Uterus (tissue), 4 donors: ENCODE results near the gene DST. TPM values are rescaled to one million over a fixed set of nuclear protein-coding genes. Genes with fewer than 3 reads are reported as not detected.

Experiments
- DNase-seq, 2 donors: peaks; one replicate each; pipeline ENCODE4 v3.0.0-alpha.2; 2019 to 2020
- H3K27ac ChIP-seq, 2 donors: fragments of 200-600 bp; sonication (generic); 1 replicate in 1 of 2; 2 replicates in 1 of 2; pipeline ENCODE4 v1.5.1; 2016 to 2018
- H3K27me3 ChIP-seq, 2 donors: fragments of 200-600 bp; sonication (generic); one replicate each; pipeline ENCODE4 v1.5.1; 2018 to 2019; ENCODE audit warnings: control low read depth in 1 of 2
- H3K36me3 ChIP-seq, 2 donors: fragments of 200-600 bp; sonication (generic); one replicate each; pipeline ENCODE4 v1.5.1; 2019; ENCODE audit warnings: control low read depth in 1 of 2
- H3K4me1 ChIP-seq, 2 donors: fragments of 200-600 bp; sonication (generic); one replicate each; pipeline ENCODE4 v1.5.1; 2018 to 2019; ENCODE audit warnings: control low read depth in 1 of 2
- H3K4me3 ChIP-seq, 2 donors: fragments of 200-600 bp; sonication (generic); 1 replicate in 1 of 2; 2 replicates in 1 of 2; pipeline ENCODE4 v1.5.1; 2018 to 2019; ENCODE audit warnings: mild to moderate bottlenecking in 1 of 2
- H3K9me3 ChIP-seq, 2 donors: fragments of 200-600 bp; sonication (generic); one replicate each; pipeline ENCODE4 v1.5.1; 2019; ENCODE audit warnings: control low read depth in 1 of 2
- CTCF ChIP-seq, 4 experiments: fragments of 200-600 bp in 2 of 4; fragments of 450-650 bp in 2 of 4; sonication (generic) in 2 of 4; IDR thresholded peaks; one replicate each; pipeline ENCODE4 v1.5.1; 2016 to 2019; ENCODE audit warnings: antibody characterized with exemption in 4 of 4, mild to moderate bottlenecking in 2 of 4, moderate library complexity in 1 of 4
- POLR2A ChIP-seq, 2 donors: fragments of 450-650 bp; IDR thresholded peaks; one replicate each; pipeline ENCODE4 v1.6.1; 2016; ENCODE audit warnings: antibody characterized with exemption in 2 of 2, mild to moderate bottlenecking in 1 of 2, moderate library complexity in 1 of 2
- intact Hi-C: fragments of 100-400 bp; cut with DNase I; formaldehyde crosslinking; loops from one replicate; pipeline ENCODE4 v1.15.1; 2023; ENCODE audit warnings: low total_unique reads
- total RNA-seq, 4 donors: library from RNA; depleted of rRNA in 3 of 4; stranded (reverse); fragments of >200 nt in 3 of 4; gene quantifications; one replicate each; pipeline versions ENCODE4 v1.1.0 to v1.2.4, GENCODE V29; 2014 to 2023
- donor health status: DM: yes; HTN: yes; CAD: no.

The DST gene
- total RNA-seq, 4 donors from 2014 or later = 307 to 809 (median 516) TPM

GRCh38 chr6:56647172-56647762 lies 4.6 kb upstream of the DST start:
- no peak for DNase-seq
- H3K36me3 ChIP-seq = no peaks in the 10 kb centered on the region
- TF ChIP-seq CTCF (IDR thresholded peaks at IDR 0.05) (no peak), POLR2A (IDR thresholded peaks at IDR 0.05) (no peak)
- no peak overlapping the region for H3K4me3 ChIP-seq
- intact Hi-C loops = no loop called here
- no peaks in the 10 kb centered on the region for H3K9me3 ChIP-seq
- no peaks in the 10 kb centered on the region for H3K4me1 ChIP-seq
- no peak overlapping the region for H3K27ac ChIP-seq
- no peaks in the 10 kb centered on the region for H3K27me3 ChIP-seq

- no peak for DNase-seq
- Histone ChIP-seq H3K4me1 (no peaks in the 10 kb centered on the region), H3K9me3 (no peaks in the 10 kb centered on the region), H3K36me3 (no peaks in the 10 kb centered on the region), H3K4me3 (no peak overlapping the region), H3K27me3 (no peaks in the 10 kb centered on the region), H3K27ac (no peak overlapping the region)
- intact Hi-C loops = no loop called here
- TF ChIP-seq POLR2A (IDR thresholded peaks at IDR 0.05) (no peak), CTCF (IDR thresholded peaks at IDR 0.05) (no peak)
These were observed 1.7 kb upstream of the DST start for GRCh38 chr6:56644366-56644765.

GRCh38 chr6:56643379-56644089 lies 845 bp upstream of the DST start:
- Histone ChIP-seq H3K4me1 (no peaks in the 10 kb centered on the region), H3K9me3 (no peaks in the 10 kb centered on the region), H3K27ac (peak overlapping the region in 1 of 2 donors; percentile 55), H3K27me3 (no peaks in the 10 kb centered on the region), H3K36me3 (no peaks in the 10 kb centered on the region), H3K4me3 (no peak overlapping the region)
- intact Hi-C loops = no loop called here
- TF ChIP-seq POLR2A (IDR thresholded peaks at IDR 0.05) (no peak), CTCF (IDR thresholded peaks at IDR 0.05) (no peak)
- DNase-seq = no peak

GRCh38 chr6:56640374-56640773 lies 2.3 kb downstream of the DST start:
- H3K36me3 ChIP-seq = no peaks in the 10 kb centered on the region
- H3K27me3 ChIP-seq = no peaks in the 10 kb centered on the region
- no peaks in the 10 kb centered on the region for H3K9me3 ChIP-seq
- H3K4me3 ChIP-seq = no peak overlapping the region
- intact Hi-C loops = no loop called here
- TF ChIP-seq CTCF (IDR thresholded peaks at IDR 0.05) (no peak), POLR2A (IDR thresholded peaks at IDR 0.05) (no peak)
- DNase-seq = no peak
- no peak overlapping the region for H3K27ac ChIP-seq
- H3K4me1 ChIP-seq = no peaks in the 10 kb centered on the region

- Histone ChIP-seq H3K36me3 (no peaks in the 10 kb centered on the region), H3K4me1 (no peaks in the 10 kb centered on the region), H3K9me3 (no peaks in the 10 kb centered on the region), H3K4me3 (no peak overlapping the region), H3K27ac (peak overlapping the region in 1 of 2 donors; percentile 28), H3K27me3 (no peaks in the 10 kb centered on the region)
- TF ChIP-seq POLR2A (IDR thresholded peaks at IDR 0.05) = no peak
- DNase-seq = no peak
- intact Hi-C loops = loop anchor here (10.0 kb wide), 1 partner anchor 216 kb away; no protein-coding TSS in a partner anchor
These were observed 3.9 kb downstream of the DST start for GRCh38 chr6:56638760-56639159.
